Measurements from ENCODE around the gene MGAT5.

MGAT5 gene

GRCh38 chr2:134432435-134432883, 178.6 kb downstream of the MGAT5 start:
- no peak for DNase-seq

- no peak for DNase-seq
Observed at GRCh38 chr2:134433469-134433868, 179.6 kb downstream of the MGAT5 start.

- no peak for DNase-seq
Observed at GRCh38 chr2:134433979-134434378, 180.1 kb downstream of the MGAT5 start.

GRCh38 chr2:134435505-134435904, 181.6 kb downstream of the MGAT5 start:
- no peak for DNase-seq

GRCh38 chr2:134435936-134436335, 182.1 kb downstream of the MGAT5 start:
- DNase-seq = no peak

- DNase-seq = no peak
Observed at GRCh38 chr2:134436706-134437105, 182.8 kb downstream of the MGAT5 start.

GRCh38 chr2:134438371-134438770, 184.5 kb downstream of the MGAT5 start:
- DNase-seq = no peak

GRCh38 chr2:134440336-134440909, 186.6 kb downstream of the MGAT5 start:
- no peak for DNase-seq

GRCh38 chr2:134441153-134441863, 187.4 kb downstream of the MGAT5 start:
- DNase-seq = no peak

- no peak for DNase-seq
Observed at GRCh38 chr2:134443814-134444480, 190.1 kb downstream of the MGAT5 start.

GRCh38 chr2:134445116-134445515, 191.2 kb downstream of the MGAT5 start:
- no peak for DNase-seq

- no peak for DNase-seq
Observed at GRCh38 chr2:134445985-134446382, 192.1 kb downstream of the MGAT5 start.

- DNase-seq = no peak
Observed at GRCh38 chr2:134446383-134447017, 192.6 kb downstream of the MGAT5 start.

GRCh38 chr2:134447669-134448068, 193.8 kb downstream of the MGAT5 start:
- DNase-seq = no peak

GRCh38 chr2:134448650-134449049, 194.8 kb downstream of the MGAT5 start:
- no peak for DNase-seq

GRCh38 chr2:134449157-134449556, 195.3 kb downstream of the MGAT5 start:
- DNase-seq = no peak

- DNase-seq = no peak
Observed at GRCh38 chr2:134449751-134450513, 196.1 kb downstream of the MGAT5 start.

GRCh38 chr2:134451347-134451630, 197.4 kb downstream of the MGAT5 start:
- DNase-seq = no peak

- no peak for DNase-seq
Observed at GRCh38 chr2:134452042-134452733, 198.3 kb downstream of the MGAT5 start.

GRCh38 chr2:134453476-134453875, 199.6 kb downstream of the MGAT5 start:
- DNase-seq = no peak

- DNase-seq = no peak
Observed at GRCh38 chr2:134453973-134454372, 200.1 kb downstream of the MGAT5 start.

- DNase-seq = no peak
Observed at GRCh38 chr2:134454426-134454825, 200.6 kb downstream of the MGAT5 start.

- DNase-seq = no peak
Observed at GRCh38 chr2:134454931-134455330, 201.1 kb downstream of the MGAT5 start.

All from Kasumi-1 (cell line).